NCI-H69 (cell line): Measurements from ENCODE around the gene CCDC174.
"Not testable (repeated sequence)": the region's sequence is repeated elsewhere in the genome, so short reads cannot be mapped to it uniquely, and the experiment has no call there.

Source experiments
- DNase-seq: peaks from one replicate; lab custom pipeline; 2025; lab: John Stamatoyannopoulos, UW

Gene CCDC174

DNA sequence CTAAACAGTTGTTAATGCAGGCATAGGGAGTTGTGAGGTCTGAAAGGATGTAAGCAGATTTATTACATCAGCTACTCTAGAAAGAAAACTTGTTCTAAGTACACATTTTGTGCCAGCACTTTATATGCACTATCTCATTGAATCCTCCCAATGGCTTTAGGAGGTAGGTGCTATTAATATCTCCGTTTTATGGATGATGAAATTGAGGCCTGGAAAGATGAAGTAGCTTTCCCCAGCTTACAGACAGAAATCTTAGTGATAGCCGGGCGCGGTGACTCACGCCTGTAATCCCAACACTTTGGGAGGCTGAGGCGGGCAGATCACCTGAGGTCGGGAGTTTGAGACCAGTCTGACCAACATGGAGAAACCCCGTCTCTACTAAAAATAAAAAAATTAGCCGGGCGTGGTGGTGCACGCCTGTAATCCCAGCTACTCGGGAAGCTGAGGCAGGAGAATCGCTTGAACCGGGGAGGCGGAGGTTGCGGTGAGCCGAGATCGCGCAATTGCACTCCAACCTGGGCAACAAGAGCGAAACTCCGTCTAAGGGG, 872 bp downstream of the CCDC174 start:
- not testable (repeated sequence) for DNase-seq

- no peak for DNase-seq
Measured at GRCh38 chr3:14657579-14657978, 6.0 kb downstream of the CCDC174 start.

GRCh38 chr3:14658978-14659377, 7.4 kb downstream of the CCDC174 start:
- peak; percentile 75 for DNase-seq

- DNase-seq, result no peak
Measured at GRCh38 chr3:14660942-14661341, 9.4 kb downstream of the CCDC174 start.

DNA sequence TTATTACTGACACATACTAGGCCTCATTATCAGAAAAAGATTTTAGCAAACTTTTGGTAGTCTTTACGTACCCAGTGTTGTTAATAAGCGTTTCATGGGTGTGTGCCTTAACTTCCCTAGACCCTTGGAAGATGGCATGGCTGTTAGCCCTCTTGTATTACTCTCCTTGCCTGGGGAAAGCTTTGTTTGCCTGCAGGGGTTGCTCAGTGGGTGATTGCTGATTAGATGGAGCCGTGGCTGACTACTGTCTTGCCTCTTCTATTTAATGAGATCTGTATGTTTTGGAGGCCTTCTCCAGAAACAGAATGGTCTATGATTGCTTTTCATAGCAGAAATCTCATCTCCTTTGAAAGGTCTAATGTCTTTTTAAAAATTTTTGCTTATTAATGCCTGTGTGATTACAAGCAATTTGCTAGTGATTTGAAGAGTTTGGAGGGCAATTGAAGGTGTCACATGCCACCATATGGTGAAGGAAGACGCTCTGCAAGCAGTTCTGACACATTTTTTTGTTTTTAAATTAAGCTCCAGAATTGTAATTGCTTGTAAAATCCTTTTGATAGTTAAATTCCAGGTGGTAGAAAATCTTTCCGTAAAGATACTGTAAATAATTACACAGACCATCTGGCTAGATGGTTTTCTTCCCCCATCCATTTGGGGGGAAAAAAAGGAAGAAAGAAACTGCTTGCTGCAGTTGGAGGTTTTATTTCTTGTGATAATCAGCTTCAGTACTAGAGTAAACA, 12.0 kb downstream of the CCDC174 start:
- peak; percentile 72 for DNase-seq

- DNase-seq, result peak; percentile 25
Measured at GRCh38 chr3:14664170-14664569, 12.6 kb downstream of the CCDC174 start.

GRCh38 chr3:14672588-14672987, 21.0 kb downstream of the CCDC174 start:
- DNase-seq, result no peak

DNA sequence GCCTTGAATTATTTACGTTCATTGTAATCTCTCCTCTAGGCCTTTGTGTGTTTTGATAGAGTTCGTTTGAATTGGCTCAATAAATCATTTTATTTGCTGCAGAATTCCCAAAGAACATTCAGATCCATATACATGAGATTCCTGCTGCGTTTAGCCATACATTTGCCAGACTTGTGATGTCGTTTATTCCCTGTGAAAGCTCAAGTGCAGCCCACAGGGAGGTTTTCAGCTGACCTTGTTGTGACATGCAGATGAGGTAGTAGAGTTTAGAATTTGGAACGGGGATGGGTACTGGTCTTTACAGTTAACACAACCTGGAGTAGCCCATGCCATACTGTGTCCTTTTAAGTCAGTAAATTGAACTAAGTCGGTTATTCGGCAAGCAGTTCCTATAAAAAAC, 23.3 kb downstream of the CCDC174 start, which contains the start of gene C3orf20:
Gene C3orf20, plus strand, starts transcription at position 301 of the 400 bp plus-strand sequence. CDS start 7,573 bp downstream, outside the sequence.
- DNase-seq, result no peak

DNA sequence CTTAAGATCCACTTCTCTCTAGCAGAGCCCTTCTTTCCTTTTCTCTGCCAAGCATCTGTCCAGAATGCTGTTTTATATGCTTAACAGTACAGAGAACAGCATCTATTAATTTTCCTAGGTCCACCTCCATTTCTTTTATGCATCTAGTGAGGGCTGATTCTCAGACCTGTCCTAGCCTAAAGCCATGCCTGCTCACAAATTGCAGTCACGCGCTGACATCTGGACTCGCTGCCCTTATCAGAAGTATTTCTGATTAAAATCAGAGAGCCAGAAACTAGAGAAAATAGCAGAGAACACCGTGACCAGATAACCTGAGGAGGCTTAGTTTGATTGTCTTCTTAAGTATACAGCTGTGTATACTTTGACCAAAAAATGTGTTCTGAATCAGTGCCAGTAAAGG, 25.3 kb downstream of the CCDC174 start:
- no peak for DNase-seq

GRCh38 chr3:14678015-14678503, 26.5 kb downstream of the CCDC174 start:
- DNase-seq, result no peak

DNA sequence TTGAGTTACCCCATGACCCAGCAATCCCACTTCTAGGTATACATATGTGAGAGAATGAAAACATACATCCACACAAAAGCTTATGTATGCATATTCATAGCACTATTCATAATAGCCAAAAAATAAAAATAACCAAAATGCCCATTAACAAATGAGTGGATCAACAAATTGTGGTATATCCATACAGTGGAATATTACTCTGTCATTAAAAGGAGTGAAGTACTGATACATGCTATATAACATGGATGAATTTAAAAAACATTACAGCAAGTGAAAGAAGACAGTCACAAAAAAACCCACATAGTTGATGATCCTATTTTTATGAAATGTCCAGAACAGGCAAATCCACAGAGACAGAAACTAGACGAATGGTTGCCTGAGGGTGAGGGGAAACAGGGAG, 28.6 kb downstream of the CCDC174 start:
- DNase-seq, result no peak

- no peak for DNase-seq
Measured at GRCh38 chr3:14680716-14681115, 29.2 kb downstream of the CCDC174 start.

DNA sequence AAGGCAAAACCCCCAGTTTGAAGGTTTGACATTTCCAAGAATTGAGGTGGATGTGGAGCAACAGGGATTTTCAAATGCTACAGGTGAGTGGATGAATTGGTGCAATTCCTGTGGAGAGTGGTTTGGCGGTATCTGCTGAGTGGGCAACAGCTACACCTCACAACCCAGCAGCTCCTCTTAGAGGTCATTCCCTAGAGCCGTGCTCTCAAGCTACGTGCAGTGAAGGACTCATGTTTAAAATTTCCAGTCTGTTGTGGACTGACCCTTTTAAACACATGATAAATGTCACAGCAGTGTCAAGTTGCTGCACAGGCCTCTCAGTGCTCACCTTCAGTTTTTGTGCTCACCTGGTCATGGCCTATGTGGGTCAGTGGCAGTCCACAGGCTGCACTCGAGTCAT, 32.9 kb downstream of the CCDC174 start:
- DNase-seq, result no peak

DNA sequence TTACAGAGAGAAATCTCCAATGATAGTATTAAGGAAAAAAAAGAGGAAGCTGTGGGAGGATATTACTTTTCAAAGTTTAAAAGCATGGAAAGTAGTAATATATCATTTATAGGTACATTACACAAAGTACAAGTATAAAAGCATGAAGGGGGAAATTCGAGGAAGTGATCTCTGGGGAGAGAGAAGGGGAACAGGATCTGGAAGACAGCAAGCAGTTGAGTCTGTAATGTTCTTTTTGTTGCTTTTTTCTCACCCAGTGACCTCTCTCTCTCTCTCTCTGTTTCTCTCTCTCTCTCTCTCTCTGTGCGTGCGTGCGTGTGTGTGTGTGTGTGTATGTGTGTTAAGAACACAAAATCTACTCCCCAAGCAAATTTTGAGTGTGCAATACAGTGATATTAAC, 33.6 kb downstream of the CCDC174 start:
- no peak for DNase-seq

- DNase-seq, result peak; percentile 3
Measured at GRCh38 chr3:14687360-14687759, 35.8 kb downstream of the CCDC174 start.

- no peak for DNase-seq
Measured at GRCh38 chr3:14688525-14688924, 37.0 kb downstream of the CCDC174 start.

- DNase-seq, result no peak
Measured at GRCh38 chr3:14689247-14689980, 37.9 kb downstream of the CCDC174 start.

- no peak for DNase-seq
Measured at GRCh38 chr3:14691239-14691638, 39.7 kb downstream of the CCDC174 start.

- DNase-seq, result no peak
Measured at GRCh38 chr3:14691719-14692118, 40.2 kb downstream of the CCDC174 start.

- peak; percentile 66 for DNase-seq
Measured at GRCh38 chr3:14698601-14699244, 47.2 kb downstream of the CCDC174 start.

GRCh38 chr3:14699643-14700042, 48.1 kb downstream of the CCDC174 start:
- peak; percentile 0 for DNase-seq

- no peak for DNase-seq
Measured at GRCh38 chr3:14700891-14701290, 49.3 kb downstream of the CCDC174 start.
